Progenitor cell of endocrine pancreas (in vitro differentiated cells): ENCODE data around the gene SLC15A5. TPM values are rescaled to one million over a fixed set of nuclear protein-coding genes. Genes with fewer than 3 reads are reported as not detected.

Experiments used
- DNase-seq: peaks from one replicate; pipeline ENCODE4 v3.0.0; 2021; ENCODE audit warnings: low spot score; ENCODE audit not compliant: unreplicated experiment
- H3K27ac Mint-ChIP-seq: 2 replicates; pipeline ENCODE4 v1.8.0; 2021; ENCODE audit warnings: mild to moderate bottlenecking, moderate library complexity, mixed read lengths
- H3K27me3 Mint-ChIP-seq: 2 replicates; pipeline ENCODE4 v1.8.0; 2021; ENCODE audit warnings: mixed read lengths
- H3K36me3 Mint-ChIP-seq: 2 replicates; pipeline ENCODE4 v1.8.0; 2022; ENCODE audit warnings: mixed read lengths; ENCODE audit not compliant: insufficient read depth
- H3K4me1 Mint-ChIP-seq: 2 replicates; pipeline ENCODE4 v1.8.0; 2021; ENCODE audit warnings: low read depth, mixed read lengths
- H3K4me3 Mint-ChIP-seq: 2 replicates; pipeline ENCODE4 v1.8.0; 2021; ENCODE audit warnings: low read depth, mild to moderate bottlenecking, moderate library complexity, mixed read lengths
- H3K9me3 Mint-ChIP-seq: 2 replicates; pipeline ENCODE4 v1.8.0; 2021; ENCODE audit warnings: low read depth, mixed read lengths
- total RNA-seq: library from RNA; stranded (reverse); gene quantifications from 2 replicates; pipeline ENCODE4 v1.2.1, GENCODE V29; 2021
- TF ChIP-seq, protein P1 (sequence below): fragments of 200-600 bp; sonication (generic); IDR thresholded peaks from one replicate; pipeline ENCODE4 v1.5.0; 2021; ENCODE audit warnings: antibody characterized with exemption, mild to moderate bottlenecking; ENCODE audit not compliant: unreplicated experiment

SLC15A5 gene
- total RNA-seq, 1 donor from 2014 or later: not detected

DNA sequence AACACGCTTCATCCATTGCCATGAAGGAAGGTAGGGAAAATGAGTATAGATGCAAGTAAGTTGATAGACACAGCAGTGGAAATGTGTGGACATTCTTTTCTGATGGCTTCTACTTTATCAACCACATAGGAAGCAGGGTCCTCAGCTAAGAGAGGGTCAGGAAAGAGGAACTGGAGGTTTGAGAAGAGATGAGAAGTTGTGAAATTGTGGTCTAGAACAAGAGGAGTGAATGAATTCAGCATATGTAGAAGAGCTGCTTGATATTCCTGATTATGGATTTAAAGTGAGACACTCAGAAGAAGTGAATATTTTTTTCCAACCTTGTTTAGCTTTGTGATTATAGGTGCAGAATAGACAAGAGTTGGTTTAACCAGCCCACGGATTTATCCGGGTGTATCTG, 128.5 kb downstream of the SLC15A5 start:
- H3K27ac Mint-ChIP-seq: no peak overlapping the region
- H3K4me3 Mint-ChIP-seq: no peak overlapping the region
- DNase-seq: no peak
- TF ChIP-seq, protein P1, sequence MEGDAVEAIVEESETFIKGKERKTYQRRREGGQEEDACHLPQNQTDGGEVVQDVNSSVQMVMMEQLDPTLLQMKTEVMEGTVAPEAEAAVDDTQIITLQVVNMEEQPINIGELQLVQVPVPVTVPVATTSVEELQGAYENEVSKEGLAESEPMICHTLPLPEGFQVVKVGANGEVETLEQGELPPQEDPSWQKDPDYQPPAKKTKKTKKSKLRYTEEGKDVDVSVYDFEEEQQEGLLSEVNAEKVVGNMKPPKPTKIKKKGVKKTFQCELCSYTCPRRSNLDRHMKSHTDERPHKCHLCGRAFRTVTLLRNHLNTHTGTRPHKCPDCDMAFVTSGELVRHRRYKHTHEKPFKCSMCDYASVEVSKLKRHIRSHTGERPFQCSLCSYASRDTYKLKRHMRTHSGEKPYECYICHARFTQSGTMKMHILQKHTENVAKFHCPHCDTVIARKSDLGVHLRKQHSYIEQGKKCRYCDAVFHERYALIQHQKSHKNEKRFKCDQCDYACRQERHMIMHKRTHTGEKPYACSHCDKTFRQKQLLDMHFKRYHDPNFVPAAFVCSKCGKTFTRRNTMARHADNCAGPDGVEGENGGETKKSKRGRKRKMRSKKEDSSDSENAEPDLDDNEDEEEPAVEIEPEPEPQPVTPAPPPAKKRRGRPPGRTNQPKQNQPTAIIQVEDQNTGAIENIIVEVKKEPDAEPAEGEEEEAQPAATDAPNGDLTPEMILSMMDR: no peak
- H3K27me3 Mint-ChIP-seq: no peaks in the 10 kb centered on the region
- H3K4me1 Mint-ChIP-seq: no peaks in the 10 kb centered on the region
- no peaks in the 10 kb centered on the region for H3K9me3 Mint-ChIP-seq
- H3K36me3 Mint-ChIP-seq: no peaks in the 10 kb centered on the region

Other genes starting within 250 kb of the SLC15A5 start
- 198 and 201 TPM in 2 replicates for gene MGST1, start 70.0 kb upstream of the SLC15A5 start, total RNA-seq